ENCODE results near the gene TRIM28. TPM values are rescaled to one million over a fixed set of nuclear protein-coding genes. Genes with fewer than 3 reads are reported as not detected.
A peak's percentile ranks its signal among the peaks of the same experiment; 100 is the strongest.

Gene TRIM28
- total RNA-seq, 1 donor from 2014 or later: 228 TPM

GRCh38 chr19:58561373-58562121 lies 17.7 kb downstream of the TRIM28 start:
- Mint-ChIP-seq H3K4me3 (ENCODE audit: unreplicated experiment) (no peak overlapping the region), H3K27me3 (ENCODE audit: low read depth) (no peaks in the 10 kb centered on the region), H3K4me1 (ENCODE audit: low read depth) (peaks cover 26% of the 10 kb centered on the region), H3K36me3 (ENCODE audit: low read depth) (peaks cover 5% of the 10 kb centered on the region), H3K9me3 (ENCODE audit: low read depth) (no peaks in the 10 kb centered on the region), H3K27ac (ENCODE audit: unreplicated experiment) (no peak overlapping the region)
- DNase-seq (ENCODE audit: low spot score): no peak
- TF ChIP-seq CTCF (IDR thresholded peaks at IDR 0.05): no peak

GRCh38 chr19:58562122-58563033 lies 18.5 kb downstream of the TRIM28 start:
- no peaks in the 10 kb centered on the region for H3K9me3 Mint-ChIP-seq (ENCODE audit: low read depth)
- H3K4me3 Mint-ChIP-seq (ENCODE audit: unreplicated experiment): no peak overlapping the region
- no peak for TF ChIP-seq CTCF (IDR thresholded peaks at IDR 0.05)
- no peaks in the 10 kb centered on the region for H3K36me3 Mint-ChIP-seq (ENCODE audit: low read depth)
- peak; percentile 93 for DNase-seq (ENCODE audit: low spot score)
- no peaks in the 10 kb centered on the region for H3K27me3 Mint-ChIP-seq (ENCODE audit: low read depth)
- peaks cover 18% of the 10 kb centered on the region for H3K4me1 Mint-ChIP-seq (ENCODE audit: low read depth)
- H3K27ac Mint-ChIP-seq (ENCODE audit: unreplicated experiment): no peak overlapping the region

DNA sequence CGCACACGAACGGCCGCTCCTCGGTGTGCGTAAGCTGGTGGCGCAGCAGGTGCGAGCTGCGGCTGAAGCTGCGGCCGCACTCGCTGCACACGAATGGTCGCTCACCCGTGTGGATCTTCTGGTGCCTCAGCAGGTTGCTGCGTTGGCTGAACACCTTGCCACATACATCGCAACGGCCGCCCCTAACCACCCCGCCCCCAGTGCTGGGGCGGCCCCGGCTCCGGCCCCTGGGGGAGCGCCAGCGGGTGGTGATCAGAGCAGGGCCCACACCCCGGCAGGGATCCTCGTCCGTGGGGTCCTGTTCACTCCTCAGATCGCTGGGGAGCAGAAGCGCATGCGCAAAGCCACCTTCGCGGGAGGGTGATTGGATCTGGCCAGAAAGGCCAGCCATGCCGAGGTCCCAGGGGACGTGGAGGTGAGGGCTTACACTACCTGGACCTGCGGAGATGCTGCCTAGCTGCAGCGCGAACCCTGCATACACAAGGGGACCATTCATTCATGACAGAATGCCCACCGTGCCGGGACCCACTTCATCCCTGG lies 19.2 kb downstream of the TRIM28 start:
- peaks cover 11% of the 10 kb centered on the region for H3K4me1 Mint-ChIP-seq (ENCODE audit: low read depth)
- no peaks in the 10 kb centered on the region for H3K27me3 Mint-ChIP-seq (ENCODE audit: low read depth)
- H3K36me3 Mint-ChIP-seq (ENCODE audit: low read depth): no peaks in the 10 kb centered on the region
- TF ChIP-seq CTCF (IDR thresholded peaks at IDR 0.05): no peak
- no peak overlapping the region for H3K27ac Mint-ChIP-seq (ENCODE audit: unreplicated experiment)
- H3K4me3 Mint-ChIP-seq (ENCODE audit: unreplicated experiment): no peak overlapping the region
- DNase-seq (ENCODE audit: low spot score): peak; percentile 84
- H3K9me3 Mint-ChIP-seq (ENCODE audit: low read depth): no peaks in the 10 kb centered on the region

GRCh38 chr19:58563823-58564222 lies 20.0 kb downstream of the TRIM28 start:
- Mint-ChIP-seq H3K4me1 (ENCODE audit: low read depth) (peaks cover 10% of the 10 kb centered on the region), H3K36me3 (ENCODE audit: low read depth) (no peaks in the 10 kb centered on the region), H3K27ac (ENCODE audit: unreplicated experiment) (peak overlapping the region; percentile 58), H3K27me3 (ENCODE audit: low read depth) (no peaks in the 10 kb centered on the region), H3K4me3 (ENCODE audit: unreplicated experiment) (no peak overlapping the region), H3K9me3 (ENCODE audit: low read depth) (no peaks in the 10 kb centered on the region)
- no peak for TF ChIP-seq CTCF (IDR thresholded peaks at IDR 0.05)
- peak; percentile 41 for DNase-seq (ENCODE audit: low spot score)

GRCh38 chr19:58566989-58567388 lies 23.1 kb downstream of the TRIM28 start:
- peak; percentile 51 for DNase-seq (ENCODE audit: low spot score)
- H3K9me3 Mint-ChIP-seq (ENCODE audit: low read depth): no peaks in the 10 kb centered on the region

More at GRCh38 chr19:58566989-58567388, 23.1 kb downstream of the TRIM28 start:
- H3K27me3 Mint-ChIP-seq (ENCODE audit: low read depth): no peaks in the 10 kb centered on the region
- H3K4me3 Mint-ChIP-seq (ENCODE audit: unreplicated experiment): no peak overlapping the region
- no peak overlapping the region for H3K27ac Mint-ChIP-seq (ENCODE audit: unreplicated experiment)
- H3K4me1 Mint-ChIP-seq (ENCODE audit: low read depth): peaks cover 6% of the 10 kb centered on the region
- no peak for TF ChIP-seq CTCF (IDR thresholded peaks at IDR 0.05)
- no peaks in the 10 kb centered on the region for H3K36me3 Mint-ChIP-seq (ENCODE audit: low read depth)
